ENCODE data around the gene TOM1L2.
A peak's percentile ranks its signal among the peaks of the same experiment; 100 is the strongest.

TOM1L2 gene

GRCh38 chr17:17814162-17815061 lies 157.8 kb downstream of the TOM1L2 start:
- POLR2A ChIA-PET (ENCODE audit: low non-redundant PET), result no interaction called here
- no peak for TF ChIP-seq CTCF (conservative IDR thresholded peaks at IDR 0.05; ENCODE audit: low read depth)
- H3K27ac ChIP-seq, result peak overlapping the region; percentile 97
- CTCF ChIA-PET, result interaction anchor here (0.5 to 2.5 kb wide), 5 partner anchors 46 to 377 kb away, joined by 3 to 21 read pairs (median 3); no protein-coding TSS in a partner anchor
- DNase-seq (ENCODE audit: low spot score), result no peak

GRCh38 chr17:17813725-17814095 lies 158.5 kb downstream of the TOM1L2 start:
- CTCF ChIA-PET, result interaction anchor here (0.6 to 2.5 kb wide), 3 partner anchors 24 to 220 kb away, joined by 3 to 21 read pairs (median 3); no protein-coding TSS in a partner anchor
- POLR2A ChIA-PET (ENCODE audit: low non-redundant PET), result interaction anchor here (1.1 kb wide), 1 partner anchor 27 kb away, joined by 5 read pairs; no protein-coding TSS in a partner anchor
- peak overlapping the region; percentile 97 for H3K27ac ChIP-seq
- no peak for DNase-seq (ENCODE audit: low spot score)
- TF ChIP-seq CTCF (conservative IDR thresholded peaks at IDR 0.05; ENCODE audit: low read depth), result no peak

- ChIA-PET POLR2A (ENCODE audit: low non-redundant PET) (interaction anchor here (1.1 kb wide), 1 partner anchor 28 kb away, joined by 5 read pairs; no protein-coding TSS in a partner anchor), CTCF (interaction anchor here (0.6 to 2.5 kb wide), 10 partner anchors 7 to 220 kb away, joined by 3 to 21 read pairs (median 3); no protein-coding TSS in a partner anchor)
- TF ChIP-seq CTCF (conservative IDR thresholded peaks at IDR 0.05; ENCODE audit: low read depth), result no peak
- DNase-seq (ENCODE audit: low spot score), result no peak
- peak overlapping the region; percentile 97 for H3K27ac ChIP-seq
Measured at GRCh38 chr17:17813055-17813724, 159.0 kb downstream of the TOM1L2 start.

GRCh38 chr17:17812211-17813054 lies 159.8 kb downstream of the TOM1L2 start:
- TF ChIP-seq CTCF (conservative IDR thresholded peaks at IDR 0.05; ENCODE audit: low read depth), result peak; percentile 96
- peak; percentile 77 for DNase-seq (ENCODE audit: low spot score)
- CTCF ChIA-PET, result interaction anchor here (0.7 to 2.5 kb wide), 13 partner anchors 8 to 215 kb away, joined by 3 to 21 read pairs (median 4); partner anchors contain the start of gene RAI1
- H3K27ac ChIP-seq, result peak overlapping the region; percentile 97
- POLR2A ChIA-PET (ENCODE audit: low non-redundant PET), result interaction anchor here (1.1 kb wide), 1 partner anchor 28 kb away, joined by 5 read pairs; no protein-coding TSS in a partner anchor

GRCh38 chr17:17811381-17812210 lies 160.6 kb downstream of the TOM1L2 start:
- ChIA-PET CTCF (interaction anchor here (0.6 to 2.0 kb wide), 13 partner anchors 9 to 224 kb away, joined by 3 to 11 read pairs (median 4); no protein-coding TSS in a partner anchor), POLR2A (ENCODE audit: low non-redundant PET) (interaction anchor here (0.7 kb wide), 1 partner anchor 12 kb away, joined by 9 read pairs; no protein-coding TSS in a partner anchor)
- no peak for TF ChIP-seq CTCF (conservative IDR thresholded peaks at IDR 0.05; ENCODE audit: low read depth)
- H3K27ac ChIP-seq, result peak overlapping the region; percentile 97
- no peak for DNase-seq (ENCODE audit: low spot score)
